ENCODE results near the gene CEPT1.
A peak's percentile ranks its signal among the peaks of the same experiment; 100 is the strongest.

- TF ChIP-seq BRF2 (IDR thresholded peaks at IDR 0.05; ENCODE audit: borderline replicate concordance, insufficient read depth, insufficient read length) (no peak), CEBPB (tag; IDR thresholded peaks at IDR 0.05) (peak; percentile 75), ZBTB1 (CRISPR knock-in tag; IDR thresholded peaks at IDR 0.05; ENCODE audit: borderline replicate concordance, low read depth) (no peak), MAZ (CRISPR knock-in tag; conservative IDR thresholded peaks at IDR 0.05 in 1 of 2, IDR thresholded peaks at IDR 0.05 in 1 of 2) (no peak), SREBF1 (IDR thresholded peaks at IDR 0.05; ENCODE audit: borderline replicate concordance, low read depth, low read length) (no peak), NR2C2 (CRISPR knock-in tag; IDR thresholded peaks at IDR 0.05) (no peak), NR2C2 (tag; IDR thresholded peaks at IDR 0.05) (peak; percentile 51), FOXJ3 (CRISPR knock-in tag; IDR thresholded peaks at IDR 0.05) (no peak), POLR2A (conservative IDR thresholded peaks at IDR 0.05) (no peak), HDAC2 (IDR thresholded peaks at IDR 0.05) (no peak), POLR2AphosphoS5 (IDR thresholded peaks at IDR 0.05; ENCODE audit: control insufficient read depth, insufficient read depth, low read depth, low read length) (no peak)
- TF ChIP-seq, protein P1, sequence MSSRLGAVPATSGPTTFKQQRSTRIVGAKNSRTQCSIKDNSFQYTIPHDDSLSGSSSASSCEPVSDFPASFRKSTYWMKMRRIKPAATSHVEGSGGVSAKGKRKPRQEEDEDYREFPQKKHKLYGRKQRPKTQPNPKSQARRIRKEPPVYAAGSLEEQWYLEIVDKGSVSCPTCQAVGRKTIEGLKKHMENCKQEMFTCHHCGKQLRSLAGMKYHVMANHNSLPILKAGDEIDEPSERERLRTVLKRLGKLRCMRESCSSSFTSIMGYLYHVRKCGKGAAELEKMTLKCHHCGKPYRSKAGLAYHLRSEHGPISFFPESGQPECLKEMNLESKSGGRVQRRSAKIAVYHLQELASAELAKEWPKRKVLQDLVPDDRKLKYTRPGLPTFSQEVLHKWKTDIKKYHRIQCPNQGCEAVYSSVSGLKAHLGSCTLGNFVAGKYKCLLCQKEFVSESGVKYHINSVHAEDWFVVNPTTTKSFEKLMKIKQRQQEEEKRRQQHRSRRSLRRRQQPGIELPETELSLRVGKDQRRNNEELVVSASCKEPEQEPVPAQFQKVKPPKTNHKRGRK (tag; IDR thresholded peaks at IDR 0.05) = no peak
- TF ChIP-seq, protein P2, sequence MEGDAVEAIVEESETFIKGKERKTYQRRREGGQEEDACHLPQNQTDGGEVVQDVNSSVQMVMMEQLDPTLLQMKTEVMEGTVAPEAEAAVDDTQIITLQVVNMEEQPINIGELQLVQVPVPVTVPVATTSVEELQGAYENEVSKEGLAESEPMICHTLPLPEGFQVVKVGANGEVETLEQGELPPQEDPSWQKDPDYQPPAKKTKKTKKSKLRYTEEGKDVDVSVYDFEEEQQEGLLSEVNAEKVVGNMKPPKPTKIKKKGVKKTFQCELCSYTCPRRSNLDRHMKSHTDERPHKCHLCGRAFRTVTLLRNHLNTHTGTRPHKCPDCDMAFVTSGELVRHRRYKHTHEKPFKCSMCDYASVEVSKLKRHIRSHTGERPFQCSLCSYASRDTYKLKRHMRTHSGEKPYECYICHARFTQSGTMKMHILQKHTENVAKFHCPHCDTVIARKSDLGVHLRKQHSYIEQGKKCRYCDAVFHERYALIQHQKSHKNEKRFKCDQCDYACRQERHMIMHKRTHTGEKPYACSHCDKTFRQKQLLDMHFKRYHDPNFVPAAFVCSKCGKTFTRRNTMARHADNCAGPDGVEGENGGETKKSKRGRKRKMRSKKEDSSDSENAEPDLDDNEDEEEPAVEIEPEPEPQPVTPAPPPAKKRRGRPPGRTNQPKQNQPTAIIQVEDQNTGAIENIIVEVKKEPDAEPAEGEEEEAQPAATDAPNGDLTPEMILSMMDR (IDR thresholded peaks at IDR 0.05 in 2 of 3, conservative IDR thresholded peaks at IDR 0.05 in 1 of 3; ENCODE audit: insufficient read depth in 2 of 3, low read depth in 1 of 3, low read length in 3 of 3) = no peak
These were observed 51.0 kb downstream of the CEPT1 start for GRCh38 chr1:111190931-111191451.

Measured in K562 (cell line).